Measurements from ENCODE around the gene ZBTB45.

The ZBTB45 gene

GRCh38 chr19:58551123-58551497, 31.5 kb upstream of the ZBTB45 start:
- ChIA-PET POLR2A (interaction anchor here (0.7 to 3.8 kb wide), 3 partner anchors 11 to 143 kb away, joined by 3 to 16 read pairs (median 7); partner anchors contain the start of genes ZBTB45 and ZNF584), CTCF (no interaction called here)
- peaks cover 36 to 86% of the 10 kb centered on the region in 2 experiments for H3K36me3 ChIP-seq (ENCODE audit: control insufficient read depth in 2 of 2, insufficient read depth in 1 of 2, low read length in 2 of 2)
- TF ChIP-seq ZNF768 (tag by site-specific recombination; IDR thresholded peaks at IDR 0.05), result no peak
- TF ChIP-seq ZBTB11 (tag by site-specific recombination; conservative IDR thresholded peaks at IDR 0.05; ENCODE audit: low read depth), result no peak
- TF ChIP-seq, protein P1, sequence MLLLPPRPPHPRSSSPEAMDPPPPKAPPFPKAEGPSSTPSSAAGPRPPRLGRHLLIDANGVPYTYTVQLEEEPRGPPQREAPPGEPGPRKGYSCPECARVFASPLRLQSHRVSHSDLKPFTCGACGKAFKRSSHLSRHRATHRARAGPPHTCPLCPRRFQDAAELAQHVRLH (tag by site-specific recombination; IDR thresholded peaks at IDR 0.05), result no peak
- TF ChIP-seq ZBTB49 (tag by site-specific recombination; IDR thresholded peaks at IDR 0.05; ENCODE audit: low read depth), result no peak
- no peak for TF ChIP-seq ZNF792 (tag by site-specific recombination; IDR thresholded peaks at IDR 0.05)
- no peak for TF ChIP-seq GLIS1 (tag by site-specific recombination; IDR thresholded peaks at IDR 0.05)
- no peak for TF ChIP-seq ZNF610 (tag by site-specific recombination; IDR thresholded peaks at IDR 0.05; ENCODE audit: borderline replicate concordance)
- TF ChIP-seq ZNF2 (tag by site-specific recombination; IDR thresholded peaks at IDR 0.05), result no peak
- no peak for TF ChIP-seq ZNF621 (tag by site-specific recombination; IDR thresholded peaks at IDR 0.05)
- no peak for TF ChIP-seq ZSCAN18 (tag by site-specific recombination; IDR thresholded peaks at IDR 0.05)
- TF ChIP-seq TCF7L2 (IDR thresholded peaks at IDR 0.05; ENCODE audit: borderline replicate concordance, low read depth, low read length), result no peak
- no peak for TF ChIP-seq ZNF433 (tag by site-specific recombination; IDR thresholded peaks at IDR 0.05; ENCODE audit: low read depth)
- TF ChIP-seq, protein P2, sequence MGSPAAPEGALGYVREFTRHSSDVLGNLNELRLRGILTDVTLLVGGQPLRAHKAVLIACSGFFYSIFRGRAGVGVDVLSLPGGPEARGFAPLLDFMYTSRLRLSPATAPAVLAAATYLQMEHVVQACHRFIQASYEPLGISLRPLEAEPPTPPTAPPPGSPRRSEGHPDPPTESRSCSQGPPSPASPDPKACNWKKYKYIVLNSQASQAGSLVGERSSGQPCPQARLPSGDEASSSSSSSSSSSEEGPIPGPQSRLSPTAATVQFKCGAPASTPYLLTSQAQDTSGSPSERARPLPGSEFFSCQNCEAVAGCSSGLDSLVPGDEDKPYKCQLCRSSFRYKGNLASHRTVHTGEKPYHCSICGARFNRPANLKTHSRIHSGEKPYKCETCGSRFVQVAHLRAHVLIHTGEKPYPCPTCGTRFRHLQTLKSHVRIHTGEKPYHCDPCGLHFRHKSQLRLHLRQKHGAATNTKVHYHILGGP (tag by site-specific recombination; IDR thresholded peaks at IDR 0.05), result no peak
- TF ChIP-seq ZBTB7A (tag by site-specific recombination; IDR thresholded peaks at IDR 0.05; ENCODE audit: low read depth), result no peak
- no peaks in the 10 kb centered on the region for H3K9me3 ChIP-seq (ENCODE audit: control insufficient read depth, insufficient read depth, low read depth, low read length)
- H3K4me1 ChIP-seq (ENCODE audit: control insufficient read depth, insufficient read depth, low read length), result peaks cover 16% of the 10 kb centered on the region
- H3K27ac ChIP-seq (ENCODE audit: extremely low read depth, low read depth, low read length), result no peak overlapping the region
- no peak overlapping the region for H3K4me3 ChIP-seq (ENCODE audit: low read depth, low read length)

DNA sequence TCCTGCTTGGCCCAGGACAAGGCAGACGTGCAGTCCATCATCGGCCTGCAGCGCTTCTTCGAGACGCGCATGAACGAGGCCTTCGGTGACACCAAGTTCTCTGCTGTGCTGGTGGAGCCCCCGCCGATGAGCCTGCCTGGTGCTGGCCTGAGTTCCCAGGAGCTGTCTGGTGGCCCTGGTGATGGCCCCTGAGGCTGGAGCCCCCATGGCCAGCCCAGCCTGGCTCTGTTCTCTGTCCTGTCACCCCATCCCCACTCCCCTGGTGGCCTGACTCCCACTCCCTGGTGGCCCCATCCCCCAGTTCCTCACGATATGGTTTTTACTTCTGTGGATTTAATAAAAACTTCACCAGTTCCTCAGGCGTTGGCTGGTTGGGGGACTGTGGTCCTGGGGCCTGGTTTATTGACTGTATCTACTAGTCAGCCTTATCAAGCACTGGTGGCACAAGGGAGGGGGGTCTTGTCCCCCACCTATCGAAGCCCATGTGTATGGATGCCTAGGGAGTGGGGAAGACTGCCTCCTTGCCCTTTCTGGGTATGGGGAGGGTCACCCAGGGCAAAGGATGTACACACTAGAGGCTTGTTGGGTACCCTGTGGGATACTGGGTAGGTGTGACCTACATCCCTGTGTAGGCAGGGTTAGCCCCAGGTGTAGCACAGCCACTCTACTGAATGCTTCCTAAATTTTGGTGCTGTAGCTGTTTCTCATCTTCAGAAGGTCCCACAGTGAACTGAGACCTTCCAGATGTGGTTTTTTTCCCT, 30.9 kb upstream of the ZBTB45 start:
- Histone ChIP-seq H3K36me3 (ENCODE audit: control insufficient read depth in 2 of 2, insufficient read depth in 1 of 2, low read length in 2 of 2) (peaks cover 40 to 86% of the 10 kb centered on the region in 2 experiments), H3K9me3 (ENCODE audit: control insufficient read depth, insufficient read depth, low read depth, low read length) (no peaks in the 10 kb centered on the region), H3K27ac (ENCODE audit: extremely low read depth, low read depth, low read length) (no peak overlapping the region), H3K4me1 (ENCODE audit: control insufficient read depth, insufficient read depth, low read length) (peaks cover 18% of the 10 kb centered on the region), H3K4me3 (ENCODE audit: low read depth, low read length) (no peak overlapping the region)
- POLR2A ChIA-PET, result interaction anchor here (1.8 to 3.8 kb wide), 3 partner anchors 11 to 31 kb away, joined by 4 to 16 read pairs (median 7); partner anchors contain the start of gene ZBTB45
- CTCF ChIA-PET, result no interaction called here
- TF ChIP-seq ZNF560 (tag by site-specific recombination; IDR thresholded peaks at IDR 0.05; ENCODE audit: borderline replicate concordance) (no peak), ZNF394 (tag by site-specific recombination; IDR thresholded peaks at IDR 0.05; ENCODE audit: borderline replicate concordance) (no peak), ZNF548 (tag by site-specific recombination; IDR thresholded peaks at IDR 0.05) (no peak), ZXDB (tag by site-specific recombination; IDR thresholded peaks at IDR 0.05) (no peak), ZNF138 (tag by site-specific recombination; IDR thresholded peaks at IDR 0.05; ENCODE audit: borderline replicate concordance) (no peak), ZSCAN30 (tag by site-specific recombination; IDR thresholded peaks at IDR 0.05) (no peak)
- TF ChIP-seq, protein P3, sequence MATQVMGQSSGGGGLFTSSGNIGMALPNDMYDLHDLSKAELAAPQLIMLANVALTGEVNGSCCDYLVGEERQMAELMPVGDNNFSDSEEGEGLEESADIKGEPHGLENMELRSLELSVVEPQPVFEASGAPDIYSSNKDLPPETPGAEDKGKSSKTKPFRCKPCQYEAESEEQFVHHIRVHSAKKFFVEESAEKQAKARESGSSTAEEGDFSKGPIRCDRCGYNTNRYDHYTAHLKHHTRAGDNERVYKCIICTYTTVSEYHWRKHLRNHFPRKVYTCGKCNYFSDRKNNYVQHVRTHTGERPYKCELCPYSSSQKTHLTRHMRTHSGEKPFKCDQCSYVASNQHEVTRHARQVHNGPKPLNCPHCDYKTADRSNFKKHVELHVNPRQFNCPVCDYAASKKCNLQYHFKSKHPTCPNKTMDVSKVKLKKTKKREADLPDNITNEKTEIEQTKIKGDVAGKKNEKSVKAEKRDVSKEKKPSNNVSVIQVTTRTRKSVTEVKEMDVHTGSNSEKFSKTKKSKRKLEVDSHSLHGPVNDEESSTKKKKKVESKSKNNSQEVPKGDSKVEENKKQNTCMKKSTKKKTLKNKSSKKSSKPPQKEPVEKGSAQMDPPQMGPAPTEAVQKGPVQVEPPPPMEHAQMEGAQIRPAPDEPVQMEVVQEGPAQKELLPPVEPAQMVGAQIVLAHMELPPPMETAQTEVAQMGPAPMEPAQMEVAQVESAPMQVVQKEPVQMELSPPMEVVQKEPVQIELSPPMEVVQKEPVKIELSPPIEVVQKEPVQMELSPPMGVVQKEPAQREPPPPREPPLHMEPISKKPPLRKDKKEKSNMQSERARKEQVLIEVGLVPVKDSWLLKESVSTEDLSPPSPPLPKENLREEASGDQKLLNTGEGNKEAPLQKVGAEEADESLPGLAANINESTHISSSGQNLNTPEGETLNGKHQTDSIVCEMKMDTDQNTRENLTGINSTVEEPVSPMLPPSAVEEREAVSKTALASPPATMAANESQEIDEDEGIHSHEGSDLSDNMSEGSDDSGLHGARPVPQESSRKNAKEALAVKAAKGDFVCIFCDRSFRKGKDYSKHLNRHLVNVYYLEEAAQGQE (tag by site-specific recombination; IDR thresholded peaks at IDR 0.05), result no peak
